ENCODE measurements around the gene FHDC1.

DNA sequence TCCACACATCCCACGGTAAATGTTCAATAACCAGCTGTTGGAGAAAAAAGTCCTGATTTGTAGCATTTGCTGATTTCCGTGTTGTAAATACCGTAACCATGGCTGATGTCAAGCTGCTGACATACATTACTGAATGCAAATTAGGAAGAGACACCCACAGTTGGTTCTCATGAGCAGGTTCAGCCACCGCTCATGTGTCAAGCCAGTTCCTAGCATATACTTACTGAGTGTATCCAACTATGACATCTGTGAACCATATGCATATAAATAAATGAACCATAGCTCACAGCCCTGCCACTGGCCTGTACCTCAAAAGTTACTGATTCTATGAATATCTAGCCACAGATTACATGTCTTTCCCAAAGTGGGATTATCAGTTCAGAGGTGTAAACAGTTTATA is 29.5 kb downstream of the FHDC1 start:
- TF ChIP-seq POLR2A (IDR thresholded peaks at IDR 0.05; ENCODE audit: low read depth, low read length) (no peak), TAF1 (IDR thresholded peaks at IDR 0.05; ENCODE audit: borderline replicate concordance, low read depth, low read length) (no peak)
